ENCODE results near the gene CARMIL3.

Gene CARMIL3

DNA sequence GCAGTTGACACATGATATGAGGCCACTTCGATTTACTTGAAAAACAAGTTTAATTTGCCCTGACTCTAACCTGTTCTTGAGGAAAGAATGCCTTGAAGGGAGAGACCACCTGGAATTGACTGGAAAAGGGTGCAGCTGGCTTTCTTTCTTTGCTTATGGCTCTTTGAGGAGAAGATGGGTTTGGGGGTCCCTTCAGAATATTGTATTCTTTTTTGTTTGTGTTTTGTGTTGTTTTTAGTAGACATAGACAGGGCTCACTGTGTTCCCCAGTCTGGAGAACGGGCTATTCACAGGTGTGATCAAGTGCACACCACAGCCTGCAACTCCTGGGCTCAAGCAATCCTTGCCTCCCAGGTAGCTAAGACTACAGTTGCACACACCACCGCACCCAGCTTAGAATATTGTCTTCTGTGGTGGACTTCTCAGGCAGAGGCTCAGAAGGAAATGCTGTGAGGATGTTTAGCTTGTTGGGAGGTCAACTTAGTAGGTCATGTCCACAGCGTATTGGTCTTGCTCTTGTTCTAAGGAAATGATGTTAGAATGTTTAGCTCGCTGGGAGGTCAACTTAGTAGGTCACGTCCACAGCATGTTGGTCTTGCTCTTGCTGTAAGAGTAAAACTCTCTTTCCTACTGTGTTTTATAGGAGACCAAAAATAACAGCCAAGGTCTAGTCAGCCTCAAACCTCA lies 64.5 kb downstream of the CARMIL3 start:
- no peak for DNase-seq

DNA sequence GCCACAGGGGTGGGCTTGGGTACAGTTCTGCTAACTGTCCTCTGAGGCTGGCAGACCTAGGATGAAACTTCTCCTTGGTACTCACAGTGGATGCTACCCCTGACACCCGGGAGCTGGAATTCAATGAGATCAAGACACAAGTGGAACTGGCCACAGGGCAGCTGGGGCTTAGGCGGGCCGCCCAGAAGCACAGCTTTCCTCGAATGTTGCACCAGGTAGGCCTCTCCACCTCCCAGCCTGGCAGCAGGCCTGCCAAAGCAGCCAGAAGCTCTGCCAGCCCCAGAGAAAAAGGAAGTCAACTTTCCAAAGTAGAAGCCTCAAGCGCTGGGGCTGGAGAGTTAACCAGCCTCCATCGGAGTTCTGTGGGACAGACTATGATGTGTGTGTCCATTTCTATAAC lies 65.4 kb downstream of the CARMIL3 start:
- DNase-seq = no peak
